Vagina (tissue), 2 donors: ENCODE results near the gene FGFBP2. TPM values are rescaled to one million over a fixed set of nuclear protein-coding genes. Genes with fewer than 3 reads are reported as not detected.
A peak's percentile ranks its signal among the peaks of the same experiment; 100 is the strongest.

Source experiments
- DNase-seq, 2 donors: peaks; one replicate each; pipeline ENCODE4 v3.0.0-alpha.2; 2017; ENCODE audit errors: extremely low spot score in 2 of 2
- H3K27ac ChIP-seq: fragments of 200-600 bp; sonication (generic); one replicate; pipeline ENCODE4 v1.5.1; 2019
- H3K27me3 ChIP-seq: fragments of 200-600 bp; sonication (generic); one replicate; pipeline ENCODE4 v1.5.1; 2019
- H3K36me3 ChIP-seq, 2 donors: fragments of 200-600 bp; sonication (generic); one replicate each; pipeline ENCODE4 v1.5.1; 2017 to 2019
- H3K4me1 ChIP-seq: fragments of 200-600 bp; sonication (generic); one replicate; pipeline ENCODE4 v1.5.1; 2019
- H3K4me3 ChIP-seq, 2 donors: fragments of 200-600 bp; sonication (generic); 1 replicate in 1 of 2; 2 replicates in 1 of 2; pipeline ENCODE4 v1.5.1; 2016 to 2019
- H3K9me3 ChIP-seq: fragments of 200-600 bp; sonication (generic); one replicate; pipeline ENCODE4 v1.5.1; 2019
- POLR2A ChIP-seq, 2 donors: fragments of 450-650 bp; IDR thresholded peaks; one replicate each; pipeline ENCODE4 v1.6.1; 2017; ENCODE audit warnings: antibody characterized with exemption in 2 of 2, mild to moderate bottlenecking in 2 of 2, moderate library complexity in 2 of 2
- POLR2AphosphoS5 ChIP-seq, 2 donors: sonication (generic); formaldehyde crosslinking; IDR thresholded peaks; one replicate each; pipeline ENCODE4 v1.9.0; 2017; ENCODE audit warnings: antibody characterized with exemption in 2 of 2, mild to moderate bottlenecking in 2 of 2, low read depth in 1 of 2; ENCODE audit not compliant: insufficient read depth in 1 of 2
- intact Hi-C: fragments of 100-400 bp; cut with DNase I; formaldehyde crosslinking; loops from one replicate; pipeline ENCODE4 v1.15.1; 2023
- total RNA-seq: library from RNA; depleted of rRNA; stranded (reverse); fragments of >200 nt; gene quantifications from one replicate; pipeline ENCODE4 v1.2.3, GENCODE V29; 2016
- TF ChIP-seq, protein P1 (sequence below), 3 experiments: fragments of 450-650 bp in 2 of 3; fragments of 200-600 bp in 1 of 3; sonication (generic) in 1 of 3; IDR thresholded peaks; one replicate each; pipeline ENCODE4 v1.5.1; 2017 to 2019; ENCODE audit warnings: antibody characterized with exemption in 3 of 3, mild to moderate bottlenecking in 2 of 3, moderate library complexity in 2 of 3

The FGFBP2 gene
- total RNA-seq, 1 donor from 2014 or later = 2.9 TPM

DNA sequence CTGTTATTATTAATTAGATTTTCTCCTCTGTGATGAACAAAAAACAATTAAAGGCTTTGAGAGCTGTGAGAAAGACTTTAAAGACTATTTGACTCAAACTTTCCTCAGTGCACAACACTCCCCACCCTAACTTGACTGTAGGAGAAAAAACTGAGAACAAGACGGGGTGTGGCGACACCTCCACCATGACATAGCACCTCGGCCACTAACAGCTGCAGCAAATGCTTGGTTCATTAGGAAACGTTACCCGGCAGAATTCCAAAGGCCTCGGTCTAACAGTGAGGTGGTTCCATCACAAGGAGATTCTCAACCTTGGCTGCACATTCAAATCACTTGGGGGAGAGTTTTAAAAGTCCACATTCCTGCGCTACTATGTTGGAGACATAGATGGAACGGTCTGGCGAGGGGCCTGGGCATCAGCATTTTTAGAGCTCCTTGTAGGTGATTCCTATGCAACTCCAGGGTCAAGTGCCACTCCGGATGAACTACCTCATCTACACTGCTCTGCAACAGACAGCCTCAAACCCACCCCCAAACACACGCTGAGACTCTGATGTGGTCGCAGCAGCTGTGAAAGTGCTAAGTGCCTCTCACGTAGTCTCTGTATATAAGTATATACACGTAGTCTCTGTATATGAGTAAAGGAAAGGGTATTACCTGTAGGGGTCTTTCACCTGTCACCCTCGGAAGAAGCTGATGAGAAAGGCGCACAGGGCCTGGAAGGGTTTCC is 1.0 kb downstream of the FGFBP2 start:
- H3K27ac ChIP-seq = no peak overlapping the region
- H3K27me3 ChIP-seq = no peaks in the 10 kb centered on the region
- DNase-seq = no peak
- H3K9me3 ChIP-seq = no peaks in the 10 kb centered on the region
- intact Hi-C loops = no loop called here
- H3K4me3 ChIP-seq = no peak overlapping the region
- peaks cover 4% of the 10 kb centered on the region for H3K4me1 ChIP-seq
- no peaks in the 10 kb centered on the region for H3K36me3 ChIP-seq
- no peak for TF ChIP-seq POLR2AphosphoS5 (IDR thresholded peaks at IDR 0.05; ENCODE audit: insufficient read depth in 1 of 2, low read depth in 1 of 2)
- no peak for TF ChIP-seq POLR2A (IDR thresholded peaks at IDR 0.05)
- TF ChIP-seq, protein P1, sequence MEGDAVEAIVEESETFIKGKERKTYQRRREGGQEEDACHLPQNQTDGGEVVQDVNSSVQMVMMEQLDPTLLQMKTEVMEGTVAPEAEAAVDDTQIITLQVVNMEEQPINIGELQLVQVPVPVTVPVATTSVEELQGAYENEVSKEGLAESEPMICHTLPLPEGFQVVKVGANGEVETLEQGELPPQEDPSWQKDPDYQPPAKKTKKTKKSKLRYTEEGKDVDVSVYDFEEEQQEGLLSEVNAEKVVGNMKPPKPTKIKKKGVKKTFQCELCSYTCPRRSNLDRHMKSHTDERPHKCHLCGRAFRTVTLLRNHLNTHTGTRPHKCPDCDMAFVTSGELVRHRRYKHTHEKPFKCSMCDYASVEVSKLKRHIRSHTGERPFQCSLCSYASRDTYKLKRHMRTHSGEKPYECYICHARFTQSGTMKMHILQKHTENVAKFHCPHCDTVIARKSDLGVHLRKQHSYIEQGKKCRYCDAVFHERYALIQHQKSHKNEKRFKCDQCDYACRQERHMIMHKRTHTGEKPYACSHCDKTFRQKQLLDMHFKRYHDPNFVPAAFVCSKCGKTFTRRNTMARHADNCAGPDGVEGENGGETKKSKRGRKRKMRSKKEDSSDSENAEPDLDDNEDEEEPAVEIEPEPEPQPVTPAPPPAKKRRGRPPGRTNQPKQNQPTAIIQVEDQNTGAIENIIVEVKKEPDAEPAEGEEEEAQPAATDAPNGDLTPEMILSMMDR (IDR thresholded peaks at IDR 0.05) = no peak

- Histone ChIP-seq H3K27ac (no peak overlapping the region), H3K4me1 (peaks cover 4% of the 10 kb centered on the region), H3K27me3 (no peaks in the 10 kb centered on the region), H3K9me3 (no peaks in the 10 kb centered on the region), H3K4me3 (no peak overlapping the region), H3K36me3 (no peaks in the 10 kb centered on the region)
- no peak for DNase-seq
- TF ChIP-seq POLR2AphosphoS5 (IDR thresholded peaks at IDR 0.05; ENCODE audit: insufficient read depth in 1 of 2, low read depth in 1 of 2) (no peak), POLR2A (IDR thresholded peaks at IDR 0.05) (no peak)
- TF ChIP-seq, protein P1 (IDR thresholded peaks at IDR 0.05) = no peak
- intact Hi-C loops = no loop called here
Measured at GRCh38 chr4:15958562-15958961, 4.4 kb downstream of the FGFBP2 start.

- no peak overlapping the region for H3K27ac ChIP-seq
- no peaks in the 10 kb centered on the region for H3K4me1 ChIP-seq
- TF ChIP-seq POLR2A (IDR thresholded peaks at IDR 0.05) = no peak
- TF ChIP-seq, protein P1 (IDR thresholded peaks at IDR 0.05) = peak; percentile 42 to 87 (median 64)
- no peaks in the 10 kb centered on the region for H3K9me3 ChIP-seq
- intact Hi-C loops = no loop called here
- no peak overlapping the region for H3K4me3 ChIP-seq
- H3K36me3 ChIP-seq = no peaks in the 10 kb centered on the region
- no peak for DNase-seq
- no peaks in the 10 kb centered on the region for H3K27me3 ChIP-seq
Measured at GRCh38 chr4:15956179-15956850, 6.7 kb downstream of the FGFBP2 start.

DNA sequence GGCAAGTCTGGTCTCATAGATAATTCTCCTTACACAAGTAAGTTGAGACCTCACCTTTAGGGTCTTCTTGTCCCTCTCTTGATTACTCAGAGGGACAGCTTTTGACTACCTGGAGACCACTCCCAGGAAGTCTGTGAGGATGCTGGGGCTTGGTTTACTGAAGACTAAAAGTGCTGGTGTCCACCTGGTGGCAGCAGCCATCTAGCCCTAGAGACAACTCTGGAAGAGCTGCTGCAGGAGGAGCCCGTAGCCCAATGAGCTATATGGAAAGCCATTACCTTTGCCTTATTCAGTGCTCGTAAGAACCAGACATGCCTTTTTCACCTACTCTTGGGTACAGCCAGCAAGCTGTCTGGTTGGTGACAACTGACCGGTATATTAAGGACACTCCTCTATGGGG is 7.3 kb downstream of the FGFBP2 start:
- DNase-seq = no peak
- no peak overlapping the region for H3K27ac ChIP-seq
- no peaks in the 10 kb centered on the region for H3K36me3 ChIP-seq
- no peaks in the 10 kb centered on the region for H3K9me3 ChIP-seq
- intact Hi-C loops = no loop called here
- no peaks in the 10 kb centered on the region for H3K4me1 ChIP-seq
- no peak overlapping the region for H3K4me3 ChIP-seq
- TF ChIP-seq, protein P1 (IDR thresholded peaks at IDR 0.05) = no peak
- TF ChIP-seq POLR2A (IDR thresholded peaks at IDR 0.05) = no peak
- no peak for TF ChIP-seq POLR2AphosphoS5 (IDR thresholded peaks at IDR 0.05; ENCODE audit: insufficient read depth in 1 of 2, low read depth in 1 of 2)
- no peaks in the 10 kb centered on the region for H3K27me3 ChIP-seq

DNA sequence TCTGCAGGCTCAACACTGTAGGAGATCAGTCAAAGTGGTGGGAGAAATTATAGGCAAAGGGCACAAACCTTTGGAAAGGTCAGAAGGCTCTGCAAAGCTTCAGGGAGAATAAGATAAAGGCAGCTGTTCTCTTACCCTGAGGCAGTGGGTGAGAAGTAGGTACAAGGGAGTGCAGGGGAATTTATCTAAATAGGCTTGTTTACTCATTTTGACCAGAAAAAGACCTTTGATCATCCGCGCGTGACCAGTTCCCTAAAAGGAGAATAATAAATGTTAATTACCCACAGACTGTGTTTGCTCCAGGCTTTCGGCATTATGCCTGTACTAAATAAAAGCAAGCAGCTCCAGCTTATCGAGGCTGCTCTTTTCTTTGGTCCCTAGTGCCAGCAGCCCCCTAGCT is 9.3 kb downstream of the FGFBP2 start:
- intact Hi-C loops = no loop called here
- no peak overlapping the region for H3K4me3 ChIP-seq
- no peak for DNase-seq
- H3K4me1 ChIP-seq = no peaks in the 10 kb centered on the region
- H3K27ac ChIP-seq = no peak overlapping the region
- H3K9me3 ChIP-seq = no peaks in the 10 kb centered on the region
- TF ChIP-seq POLR2AphosphoS5 (IDR thresholded peaks at IDR 0.05; ENCODE audit: insufficient read depth in 1 of 2, low read depth in 1 of 2) (no peak), POLR2A (IDR thresholded peaks at IDR 0.05) (no peak)
- TF ChIP-seq, protein P1 (IDR thresholded peaks at IDR 0.05) = no peak
- H3K36me3 ChIP-seq = no peaks in the 10 kb centered on the region
- no peaks in the 10 kb centered on the region for H3K27me3 ChIP-seq
